ENCODE measurements around the gene BRCA2. TPM values are rescaled to one million over a fixed set of nuclear protein-coding genes. Genes with fewer than 3 reads are reported as not detected.

The BRCA2 gene
- total RNA-seq, 1 experiment from 2014 or later = 29.8 TPM

DNA sequence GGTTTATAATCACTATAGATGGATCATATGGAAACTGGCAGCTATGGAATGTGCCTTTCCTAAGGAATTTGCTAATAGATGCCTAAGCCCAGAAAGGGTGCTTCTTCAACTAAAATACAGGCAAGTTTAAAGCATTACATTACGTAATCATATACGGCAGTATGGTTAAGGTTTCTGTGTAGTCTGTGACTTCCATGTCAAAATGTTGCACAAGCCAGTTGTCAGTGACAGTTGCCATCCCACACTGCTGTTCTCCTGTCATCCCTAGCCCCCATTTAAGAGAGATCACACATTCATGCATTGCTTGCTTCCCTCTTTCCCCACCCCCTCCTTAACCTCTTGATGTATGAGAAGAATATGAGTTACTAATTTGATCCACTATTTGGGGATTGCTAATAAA lies 47.3 kb downstream of the BRCA2 start:
- CTCF ChIA-PET = no interaction called here
- Mint-ChIP-seq H3K27me3 (ENCODE audit: insufficient read depth, unreplicated experiment) (no peaks in the 10 kb centered on the region), H3K27ac (ENCODE audit: unreplicated experiment) (no peak overlapping the region), H3K4me3 (ENCODE audit: unreplicated experiment) (no peak overlapping the region), H3K36me3 (ENCODE audit: insufficient read depth, unreplicated experiment) (peaks cover 24% of the 10 kb centered on the region), H3K9me3 (ENCODE audit: unreplicated experiment) (no peaks in the 10 kb centered on the region), H3K4me1 (ENCODE audit: low read depth, unreplicated experiment) (no peaks in the 10 kb centered on the region)
- Histone ChIP-seq H3K36me3 (ENCODE audit: control insufficient read depth, insufficient read depth, low read length) (no peaks in the 10 kb centered on the region), H3K27me3 (replicated peaks; ENCODE audit: control insufficient read depth, insufficient read depth, low read length) (no peaks in the 10 kb centered on the region), H3K4me1 (no peaks in the 10 kb centered on the region), H3K4me3 (ENCODE audit: low read depth, low read length) (no peak overlapping the region), H3K9me3 (no peaks in the 10 kb centered on the region)
- TF ChIP-seq, protein P1, sequence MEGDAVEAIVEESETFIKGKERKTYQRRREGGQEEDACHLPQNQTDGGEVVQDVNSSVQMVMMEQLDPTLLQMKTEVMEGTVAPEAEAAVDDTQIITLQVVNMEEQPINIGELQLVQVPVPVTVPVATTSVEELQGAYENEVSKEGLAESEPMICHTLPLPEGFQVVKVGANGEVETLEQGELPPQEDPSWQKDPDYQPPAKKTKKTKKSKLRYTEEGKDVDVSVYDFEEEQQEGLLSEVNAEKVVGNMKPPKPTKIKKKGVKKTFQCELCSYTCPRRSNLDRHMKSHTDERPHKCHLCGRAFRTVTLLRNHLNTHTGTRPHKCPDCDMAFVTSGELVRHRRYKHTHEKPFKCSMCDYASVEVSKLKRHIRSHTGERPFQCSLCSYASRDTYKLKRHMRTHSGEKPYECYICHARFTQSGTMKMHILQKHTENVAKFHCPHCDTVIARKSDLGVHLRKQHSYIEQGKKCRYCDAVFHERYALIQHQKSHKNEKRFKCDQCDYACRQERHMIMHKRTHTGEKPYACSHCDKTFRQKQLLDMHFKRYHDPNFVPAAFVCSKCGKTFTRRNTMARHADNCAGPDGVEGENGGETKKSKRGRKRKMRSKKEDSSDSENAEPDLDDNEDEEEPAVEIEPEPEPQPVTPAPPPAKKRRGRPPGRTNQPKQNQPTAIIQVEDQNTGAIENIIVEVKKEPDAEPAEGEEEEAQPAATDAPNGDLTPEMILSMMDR (IDR thresholded peaks at IDR 0.05; ENCODE audit: insufficient read depth in 1 of 2, low read depth in 1 of 2, low read length in 1 of 2, severe bottlenecking in 1 of 2, unreplicated experiment in 1 of 2) = no peak
- DNase-seq = no peak
- POLR2A ChIA-PET = no interaction called here
- intact Hi-C loops (cut with micrococcal nuclease; ENCODE audit: unreplicated experiment) = no loop called here
- no TSS peak for BruUV-seq (replicated peaks)

DNA sequence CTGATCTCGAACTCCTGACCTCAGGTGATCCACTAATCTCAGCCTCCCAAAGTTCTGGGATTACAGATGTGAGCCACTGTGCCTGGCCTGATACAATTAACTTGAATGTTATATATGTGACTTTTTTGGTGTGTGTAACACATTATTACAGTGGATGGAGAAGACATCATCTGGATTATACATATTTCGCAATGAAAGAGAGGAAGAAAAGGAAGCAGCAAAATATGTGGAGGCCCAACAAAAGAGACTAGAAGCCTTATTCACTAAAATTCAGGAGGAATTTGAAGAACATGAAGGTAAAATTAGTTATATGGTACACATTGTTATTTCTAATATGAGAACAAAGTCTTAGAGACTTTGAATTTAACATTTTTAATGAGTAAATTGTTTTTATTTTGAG lies 55.5 kb downstream of the BRCA2 start:
- Mint-ChIP-seq H3K4me1 (ENCODE audit: low read depth, unreplicated experiment) (no peaks in the 10 kb centered on the region), H3K4me3 (ENCODE audit: unreplicated experiment) (no peak overlapping the region), H3K27me3 (ENCODE audit: insufficient read depth, unreplicated experiment) (no peaks in the 10 kb centered on the region), H3K36me3 (ENCODE audit: insufficient read depth, unreplicated experiment) (peaks cover 57% of the 10 kb centered on the region), H3K9me3 (ENCODE audit: unreplicated experiment) (peaks cover 20% of the 10 kb centered on the region), H3K27ac (ENCODE audit: unreplicated experiment) (no peak overlapping the region)
- DNase-seq = no peak
- H3K36me3 ChIP-seq (ENCODE audit: control insufficient read depth, insufficient read depth, low read length) = peaks cover 5% of the 10 kb centered on the region
- POLR2A ChIA-PET = no interaction called here
- H3K27me3 ChIP-seq (replicated peaks; ENCODE audit: control insufficient read depth, insufficient read depth, low read length) = no peaks in the 10 kb centered on the region
- intact Hi-C loops (cut with micrococcal nuclease; ENCODE audit: unreplicated experiment) = no loop called here
- H3K9me3 ChIP-seq = 0 out of 2 replicates have a peak, but pooled peaks cover 3% of the 10 kb centered on the region
- BruUV-seq (replicated peaks) = no TSS peak
- CTCF ChIA-PET = no interaction called here
- no peak overlapping the region for H3K4me3 ChIP-seq (ENCODE audit: low read depth, low read length)
- TF ChIP-seq, protein P1 (IDR thresholded peaks at IDR 0.05; ENCODE audit: insufficient read depth in 1 of 2, low read depth in 1 of 2, low read length in 1 of 2, severe bottlenecking in 1 of 2, unreplicated experiment in 1 of 2) = no peak
- H3K4me1 ChIP-seq = no peaks in the 10 kb centered on the region

DNA sequence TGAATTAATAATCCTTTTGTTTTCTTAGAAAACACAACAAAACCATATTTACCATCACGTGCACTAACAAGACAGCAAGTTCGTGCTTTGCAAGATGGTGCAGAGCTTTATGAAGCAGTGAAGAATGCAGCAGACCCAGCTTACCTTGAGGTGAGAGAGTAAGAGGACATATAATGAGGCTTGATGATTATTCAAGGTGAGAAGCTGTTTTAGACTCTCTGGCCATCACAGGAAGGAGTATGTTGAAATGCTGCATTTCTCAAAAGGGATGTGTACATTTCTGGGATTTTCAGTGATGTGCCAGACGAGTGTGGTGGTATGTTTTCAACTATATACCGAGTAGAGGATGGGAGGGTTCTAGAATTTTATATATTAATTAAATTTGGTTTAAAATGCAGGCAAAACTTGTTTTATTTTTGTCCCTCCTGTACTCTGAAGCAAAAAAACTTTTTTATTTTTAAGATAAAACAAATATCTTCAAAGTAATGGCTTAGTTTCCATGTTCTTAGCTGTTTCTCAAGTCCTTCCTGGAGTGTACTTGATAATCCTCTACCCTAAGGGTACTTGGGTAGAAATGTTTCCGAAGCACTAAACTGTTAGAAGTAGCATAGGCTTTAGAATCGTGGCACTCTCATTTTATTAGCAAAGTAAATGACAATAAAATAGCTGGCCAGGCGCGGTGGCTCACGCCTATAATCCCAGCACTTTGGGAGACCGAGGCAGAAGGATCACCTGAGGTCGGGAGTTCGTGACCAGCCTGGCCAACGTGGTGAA lies 61.5 kb downstream of the BRCA2 start:
- 0 out of 2 replicates have a peak, but pooled peaks cover 3% of the 10 kb centered on the region for H3K9me3 ChIP-seq
- no peak overlapping the region for H3K4me3 ChIP-seq (ENCODE audit: low read depth, low read length)
- no TSS peak for BruUV-seq (replicated peaks)
- Mint-ChIP-seq H3K4me3 (ENCODE audit: unreplicated experiment) (no peak overlapping the region), H3K27me3 (ENCODE audit: insufficient read depth, unreplicated experiment) (no peaks in the 10 kb centered on the region), H3K27ac (ENCODE audit: unreplicated experiment) (no peak overlapping the region), H3K4me1 (ENCODE audit: low read depth, unreplicated experiment) (no peaks in the 10 kb centered on the region), H3K36me3 (ENCODE audit: insufficient read depth, unreplicated experiment) (peaks cover 39% of the 10 kb centered on the region), H3K9me3 (ENCODE audit: unreplicated experiment) (peaks cover 20% of the 10 kb centered on the region)
- DNase-seq = no peak
- peaks cover 5% of the 10 kb centered on the region for H3K36me3 ChIP-seq (ENCODE audit: control insufficient read depth, insufficient read depth, low read length)
- POLR2A ChIA-PET = no interaction called here
- TF ChIP-seq, protein P1 (IDR thresholded peaks at IDR 0.05; ENCODE audit: insufficient read depth in 1 of 2, low read depth in 1 of 2, low read length in 1 of 2, severe bottlenecking in 1 of 2, unreplicated experiment in 1 of 2) = no peak
- H3K27me3 ChIP-seq (replicated peaks; ENCODE audit: control insufficient read depth, insufficient read depth, low read length) = no peaks in the 10 kb centered on the region
- CTCF ChIA-PET = interaction anchor here (1.7 kb wide), 1 partner anchor 205 kb away, joined by 5 read pairs; no protein-coding TSS in a partner anchor
- intact Hi-C loops (cut with micrococcal nuclease; ENCODE audit: unreplicated experiment) = no loop called here
- no peaks in the 10 kb centered on the region for H3K4me1 ChIP-seq
